ENCODE data around the gene PSMD1. TPM values are rescaled to one million over a fixed set of nuclear protein-coding genes. Genes with fewer than 3 reads are reported as not detected.

PSMD1 gene
- total RNA-seq, 4 donors from 2014 or later, result 53.9 to 86.9 (median 64.4) TPM

DNA sequence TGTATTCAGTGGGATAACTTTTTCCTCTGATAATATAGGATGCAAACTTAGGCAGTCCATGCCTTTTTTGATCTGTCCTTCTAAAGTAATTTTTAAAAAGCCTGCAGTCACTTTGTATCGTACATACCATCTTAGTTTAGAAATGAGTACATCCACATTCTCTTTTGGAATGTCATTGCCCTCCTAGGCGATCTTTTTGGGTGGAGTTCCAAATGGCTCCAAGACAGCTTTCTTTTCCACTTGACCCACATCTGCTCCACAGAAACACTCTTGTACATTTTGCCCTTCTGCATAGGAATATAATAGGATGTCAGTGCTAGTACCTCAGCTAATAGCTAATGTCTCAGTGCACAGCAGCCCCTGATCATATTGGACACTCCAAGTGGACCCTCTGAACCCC, 90.0 kb downstream of the PSMD1 start:
- TF ChIP-seq, protein P1, sequence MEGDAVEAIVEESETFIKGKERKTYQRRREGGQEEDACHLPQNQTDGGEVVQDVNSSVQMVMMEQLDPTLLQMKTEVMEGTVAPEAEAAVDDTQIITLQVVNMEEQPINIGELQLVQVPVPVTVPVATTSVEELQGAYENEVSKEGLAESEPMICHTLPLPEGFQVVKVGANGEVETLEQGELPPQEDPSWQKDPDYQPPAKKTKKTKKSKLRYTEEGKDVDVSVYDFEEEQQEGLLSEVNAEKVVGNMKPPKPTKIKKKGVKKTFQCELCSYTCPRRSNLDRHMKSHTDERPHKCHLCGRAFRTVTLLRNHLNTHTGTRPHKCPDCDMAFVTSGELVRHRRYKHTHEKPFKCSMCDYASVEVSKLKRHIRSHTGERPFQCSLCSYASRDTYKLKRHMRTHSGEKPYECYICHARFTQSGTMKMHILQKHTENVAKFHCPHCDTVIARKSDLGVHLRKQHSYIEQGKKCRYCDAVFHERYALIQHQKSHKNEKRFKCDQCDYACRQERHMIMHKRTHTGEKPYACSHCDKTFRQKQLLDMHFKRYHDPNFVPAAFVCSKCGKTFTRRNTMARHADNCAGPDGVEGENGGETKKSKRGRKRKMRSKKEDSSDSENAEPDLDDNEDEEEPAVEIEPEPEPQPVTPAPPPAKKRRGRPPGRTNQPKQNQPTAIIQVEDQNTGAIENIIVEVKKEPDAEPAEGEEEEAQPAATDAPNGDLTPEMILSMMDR (IDR thresholded peaks at IDR 0.05; ENCODE audit: low read depth), result no peak

DNA sequence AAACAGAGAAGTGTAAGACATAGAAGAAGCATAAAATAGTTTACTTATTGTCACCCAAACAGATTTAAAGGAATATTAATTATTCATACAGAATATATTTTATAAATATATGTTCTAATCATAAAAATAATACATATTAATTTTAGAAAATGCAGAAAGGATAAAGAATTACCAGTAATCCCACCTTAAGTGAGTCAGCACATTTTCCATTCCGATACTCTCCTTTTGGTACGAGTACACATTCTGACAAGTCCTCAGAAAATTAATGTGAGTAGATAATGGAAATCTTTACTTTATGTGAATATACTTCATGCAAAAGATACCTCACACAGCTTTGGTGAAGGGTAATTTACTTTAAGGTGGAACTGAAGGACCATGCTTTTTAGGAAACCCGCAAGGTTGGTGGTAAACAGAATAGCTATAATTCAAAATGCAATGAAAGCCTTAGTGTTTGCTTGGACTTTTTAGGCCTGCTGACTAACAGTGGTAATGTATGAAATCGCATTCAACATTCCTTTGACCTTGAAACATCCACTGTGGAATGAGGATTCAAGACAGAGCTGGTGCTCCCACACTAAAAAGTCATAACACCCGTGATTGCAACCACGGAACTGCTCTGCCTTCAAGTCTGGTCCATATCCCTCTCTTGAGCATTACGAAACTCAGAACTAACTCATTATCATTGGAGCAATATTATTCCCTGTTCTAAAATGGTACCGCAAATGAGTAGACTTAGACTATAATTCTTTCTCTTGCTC, 96.3 kb downstream of the PSMD1 start:
- TF ChIP-seq, protein P1 (IDR thresholded peaks at IDR 0.05; ENCODE audit: low read depth), result no peak

DNA sequence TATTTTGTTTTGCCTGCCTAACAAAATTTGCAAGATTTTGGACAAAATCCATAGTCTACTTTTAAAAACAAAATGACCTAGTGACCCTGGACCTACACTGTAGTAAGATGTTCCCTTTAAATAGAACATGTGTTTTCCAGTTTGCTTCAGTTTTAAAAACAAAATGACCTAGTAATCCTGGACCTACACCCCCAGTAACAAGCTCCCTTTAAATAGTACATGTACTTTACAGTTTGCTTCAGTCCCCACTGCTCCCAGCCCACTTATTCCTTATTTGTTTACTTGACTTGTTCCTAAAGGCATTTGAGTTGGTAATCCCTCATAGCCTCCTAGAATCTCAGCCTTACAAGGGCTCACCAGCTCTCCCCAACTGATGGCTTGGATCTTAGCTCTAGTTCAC, 102.6 kb downstream of the PSMD1 start:
- TF ChIP-seq, protein P1 (IDR thresholded peaks at IDR 0.05; ENCODE audit: low read depth), result no peak

DNA sequence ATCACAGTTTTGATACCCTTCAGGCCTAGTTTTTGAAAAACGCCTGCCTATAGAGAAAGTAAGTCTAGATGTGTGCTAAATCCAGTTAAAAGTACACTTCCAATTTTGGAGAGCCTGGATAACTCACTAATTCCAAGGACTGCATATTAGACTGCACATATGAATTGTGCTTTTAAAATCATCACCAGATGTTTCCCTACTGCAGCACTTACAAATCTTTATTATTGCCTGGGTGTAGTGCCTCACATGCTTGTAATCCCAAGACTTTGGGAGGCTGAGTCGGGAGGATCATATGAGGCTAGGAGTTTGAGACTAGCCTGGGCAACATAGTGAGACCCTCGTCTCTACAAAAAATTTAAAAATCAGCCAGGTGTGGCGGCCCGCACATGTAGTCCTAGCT, 104.0 kb downstream of the PSMD1 start:
- TF ChIP-seq, protein P1 (IDR thresholded peaks at IDR 0.05; ENCODE audit: low read depth), result no peak

DNA sequence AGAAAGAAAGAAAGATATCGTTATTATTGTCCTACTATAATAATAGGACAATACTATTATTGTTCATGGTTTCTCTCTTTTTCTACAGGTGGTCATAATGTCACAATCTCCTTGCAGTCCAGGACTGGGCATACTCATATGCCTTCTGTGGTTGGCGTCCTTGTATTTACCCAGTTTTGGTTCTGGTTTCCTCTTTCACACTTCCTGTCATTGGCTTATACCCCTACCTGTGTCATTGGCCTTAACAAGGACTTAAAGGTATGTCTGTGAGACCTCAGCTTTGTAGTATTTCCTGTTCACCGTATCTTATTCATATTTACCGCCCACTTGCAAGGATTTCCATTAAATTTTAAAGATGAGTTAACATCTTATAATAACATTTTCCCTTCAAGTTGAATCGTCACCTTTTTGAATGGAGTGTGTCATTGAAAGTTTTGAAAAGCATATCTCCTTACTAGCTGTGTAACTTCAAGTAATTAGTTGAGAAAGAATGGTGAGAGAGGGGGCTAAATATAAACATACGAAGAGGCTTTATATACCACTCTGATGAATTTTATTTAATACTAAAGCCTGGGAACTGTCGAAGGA, 104.7 kb downstream of the PSMD1 start:
- TF ChIP-seq, protein P1 (IDR thresholded peaks at IDR 0.05; ENCODE audit: low read depth), result no peak

DNA sequence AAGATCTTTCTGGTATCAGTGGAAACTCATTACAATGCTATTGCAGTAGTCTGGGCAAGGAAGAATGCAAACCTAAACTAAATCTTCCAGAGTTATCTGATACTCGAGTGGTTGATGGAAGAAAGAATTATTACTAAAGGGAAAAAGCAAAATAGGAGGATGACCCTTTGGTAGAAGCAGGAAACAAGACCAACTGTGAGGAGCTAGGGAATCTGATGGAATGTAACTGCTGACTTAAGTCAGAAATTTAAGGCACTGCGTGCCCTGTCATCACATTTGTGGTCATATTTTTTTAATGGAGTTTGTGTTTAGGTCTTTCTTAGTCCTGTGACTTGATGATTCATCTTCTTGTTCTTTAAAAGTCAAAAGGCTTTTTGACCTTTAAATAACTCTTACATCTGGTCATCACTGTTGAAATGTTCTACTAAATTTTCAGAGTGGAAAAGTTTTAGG, 105.2 kb downstream of the PSMD1 start:
- TF ChIP-seq, protein P1 (IDR thresholded peaks at IDR 0.05; ENCODE audit: low read depth), result no peak

DNA sequence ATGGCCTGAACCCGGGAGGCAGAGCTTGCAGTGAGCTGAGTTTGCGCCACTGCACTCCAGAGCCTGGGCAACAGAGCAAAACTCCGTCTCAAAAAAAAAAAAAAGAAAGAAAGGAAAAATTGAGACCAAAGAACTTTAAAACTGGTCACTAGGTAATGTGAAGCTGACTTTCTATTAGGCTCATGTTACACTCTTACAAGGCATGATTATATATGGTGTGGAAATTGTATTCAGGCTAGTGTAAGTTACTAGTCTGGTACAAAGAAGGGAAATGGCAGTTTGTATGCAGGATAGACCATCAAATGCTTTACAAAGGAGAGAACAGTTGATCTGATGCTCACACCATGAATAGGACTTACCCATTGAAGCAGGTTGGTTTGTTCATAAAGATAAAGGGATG, 106.3 kb downstream of the PSMD1 start:
- TF ChIP-seq, protein P1 (IDR thresholded peaks at IDR 0.05; ENCODE audit: low read depth), result no peak
